IPS-15b (cell line): ENCODE data around the gene PPP1R13L.
A peak's percentile ranks its signal among the peaks of the same experiment; 100 is the strongest.
"Not testable (repeated sequence)": the region's sequence is repeated elsewhere in the genome, so short reads cannot be mapped to it uniquely, and the experiment has no call there.

Source experiments
- H3K27me3 ChIP-seq: one replicate; pipeline ENCODE4 v1.6.1; 2013; ENCODE audit warnings: low read length; ENCODE audit not compliant: control insufficient read depth, insufficient read depth
- H3K36me3 ChIP-seq: one replicate; pipeline ENCODE4 v1.6.1; 2013; ENCODE audit warnings: low read length; ENCODE audit not compliant: control insufficient read depth, insufficient read depth
- H3K4me1 ChIP-seq: one replicate; pipeline ENCODE4 v1.6.1; 2013; ENCODE audit warnings: mild to moderate bottlenecking, low read length; ENCODE audit not compliant: control insufficient read depth, insufficient read depth
- H3K4me3 ChIP-seq: one replicate; pipeline ENCODE4 v1.5.1; 2013; ENCODE audit warnings: low read depth, low read length
- H3K9ac ChIP-seq: one replicate; pipeline ENCODE4 v1.6.1; 2013; ENCODE audit warnings: low read depth, mild to moderate bottlenecking, low read length
- H3K9me3 ChIP-seq: one replicate; pipeline ENCODE4 v1.6.1; 2013; ENCODE audit warnings: mild to moderate bottlenecking, low read length; ENCODE audit not compliant: control insufficient read depth, insufficient read depth

Gene PPP1R13L

GRCh38 chr19:45347570-45348366 is 57.1 kb downstream of the PPP1R13L start:
- peaks cover 37% of the 10 kb centered on the region for H3K36me3 ChIP-seq
- no peaks in the 10 kb centered on the region for H3K4me1 ChIP-seq
- H3K9ac ChIP-seq = no peak overlapping the region
- H3K9me3 ChIP-seq = no peaks in the 10 kb centered on the region
- peaks cover 2% of the 10 kb centered on the region for H3K27me3 ChIP-seq
- no peak overlapping the region for H3K4me3 ChIP-seq

- H3K4me1 ChIP-seq = no peaks in the 10 kb centered on the region
- no peaks in the 10 kb centered on the region for H3K9me3 ChIP-seq
- H3K36me3 ChIP-seq = peaks cover 24% of the 10 kb centered on the region
- no peak overlapping the region for H3K9ac ChIP-seq
- H3K4me3 ChIP-seq = no peak overlapping the region
- peaks cover 11% of the 10 kb centered on the region for H3K27me3 ChIP-seq
These were observed 58.4 kb downstream of the PPP1R13L start for GRCh38 chr19:45346449-45346848.

GRCh38 chr19:45345506-45345860 is 59.4 kb downstream of the PPP1R13L start:
- peaks cover 14% of the 10 kb centered on the region for H3K36me3 ChIP-seq
- no peaks in the 10 kb centered on the region for H3K4me1 ChIP-seq
- peaks cover 17% of the 10 kb centered on the region for H3K27me3 ChIP-seq
- no peaks in the 10 kb centered on the region for H3K9me3 ChIP-seq
- H3K4me3 ChIP-seq = no peak overlapping the region
- no peak overlapping the region for H3K9ac ChIP-seq

DNA sequence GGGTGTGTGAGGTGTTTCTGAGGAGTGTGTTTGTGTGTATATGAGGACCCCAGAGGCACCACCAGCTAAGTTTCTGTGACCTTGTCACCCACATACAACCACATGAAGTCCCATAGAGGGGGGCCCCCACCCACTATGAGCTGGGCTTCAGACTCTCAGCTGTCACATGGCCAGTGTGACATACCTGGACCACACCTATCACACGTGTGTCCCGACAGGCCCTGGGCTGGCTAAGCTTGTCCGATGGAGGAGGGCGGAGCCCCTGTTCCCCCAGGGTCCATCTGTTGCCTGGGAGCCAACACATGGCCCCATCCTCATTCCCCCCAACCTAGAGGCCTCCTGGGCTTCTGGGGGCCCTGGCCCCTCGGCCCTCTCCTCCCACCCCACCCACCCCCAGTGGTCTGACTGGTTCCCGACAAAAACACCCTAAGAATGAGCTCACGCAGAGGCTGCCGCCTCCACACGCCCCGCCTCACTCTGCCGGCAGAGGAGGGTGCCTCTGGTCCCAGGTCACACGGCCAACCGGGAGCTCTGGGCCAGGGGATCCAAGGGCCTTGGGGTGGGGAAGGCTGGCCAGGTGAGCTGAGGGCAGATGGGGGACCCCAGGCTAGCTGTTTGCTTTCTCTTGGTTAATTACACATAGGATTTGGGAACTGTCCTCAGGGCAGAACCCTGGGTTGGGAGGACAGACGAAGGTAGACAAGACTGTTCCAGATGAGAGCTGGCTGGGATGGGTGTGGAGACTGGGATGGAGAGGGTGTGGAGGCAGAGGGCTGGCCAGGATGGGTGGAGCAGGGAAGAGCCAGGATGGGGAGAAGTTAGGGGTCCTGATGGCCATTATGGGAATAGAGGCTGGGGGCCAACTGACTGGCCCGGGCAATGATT is 60.0 kb downstream of the PPP1R13L start:
- Histone ChIP-seq H3K4me3 (no peak overlapping the region), H3K27me3 (peaks cover 17% of the 10 kb centered on the region), H3K9me3 (no peaks in the 10 kb centered on the region), H3K36me3 (peaks cover 9% of the 10 kb centered on the region), H3K9ac (no peak overlapping the region), H3K4me1 (no peaks in the 10 kb centered on the region)

DNA sequence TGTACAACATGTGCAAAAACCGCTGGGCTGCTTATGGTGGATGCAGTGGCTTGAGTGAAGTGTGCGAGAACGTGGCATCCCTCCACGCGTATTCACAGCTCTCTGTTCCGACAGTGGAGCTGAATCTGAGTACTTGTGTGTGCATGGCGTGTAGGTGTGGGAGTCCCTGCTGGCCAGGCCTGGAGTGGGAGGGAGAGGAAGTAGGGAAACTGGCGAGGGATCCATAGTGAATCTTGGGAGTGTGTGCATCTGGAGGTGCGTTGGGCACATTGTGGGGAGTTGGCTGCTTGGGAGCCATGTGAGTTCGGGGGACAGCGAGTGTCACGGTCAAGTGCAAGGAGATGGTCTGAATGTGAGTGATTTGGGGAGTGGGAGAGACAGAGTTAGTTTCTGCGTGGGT is 62.0 kb downstream of the PPP1R13L start:
- H3K9me3 ChIP-seq = no peaks in the 10 kb centered on the region
- peaks cover 17% of the 10 kb centered on the region for H3K27me3 ChIP-seq
- no peaks in the 10 kb centered on the region for H3K36me3 ChIP-seq
- H3K4me1 ChIP-seq = no peaks in the 10 kb centered on the region
- H3K9ac ChIP-seq = no peak overlapping the region
- H3K4me3 ChIP-seq = no peak overlapping the region

- H3K4me1 ChIP-seq = no peaks in the 10 kb centered on the region
- no peak overlapping the region for H3K9ac ChIP-seq
- H3K36me3 ChIP-seq = no peaks in the 10 kb centered on the region
- peaks cover 17% of the 10 kb centered on the region for H3K27me3 ChIP-seq
- H3K4me3 ChIP-seq = peak overlapping the region; percentile 61
- no peaks in the 10 kb centered on the region for H3K9me3 ChIP-seq
These were observed 63.9 kb downstream of the PPP1R13L start for GRCh38 chr19:45340899-45341453.

- Histone ChIP-seq H3K9ac (no peak within 1 kb of the TSS), H3K4me1 (no peaks in the 10 kb centered on the region), H3K36me3 (no peaks in the 10 kb centered on the region), H3K4me3 (peak within 1 kb of the TSS; percentile 61), H3K27me3 (peaks cover 17% of the 10 kb centered on the region), H3K9me3 (no peaks in the 10 kb centered on the region)
These were observed 64.5 kb downstream of the PPP1R13L start, which contains the start of gene KLC3 for GRCh38 chr19:45340232-45340898. KLC3 (plus strand) TSS chr19:45340750; CDS start chr19:45345542, 4,792 bp downstream.

GRCh38 chr19:45339629-45340028 is 65.2 kb downstream of the PPP1R13L start:
- no peak overlapping the region for H3K4me3 ChIP-seq
- no peaks in the 10 kb centered on the region for H3K4me1 ChIP-seq
- no peaks in the 10 kb centered on the region for H3K36me3 ChIP-seq
- peaks cover 17% of the 10 kb centered on the region for H3K27me3 ChIP-seq
- H3K9me3 ChIP-seq = no peaks in the 10 kb centered on the region
- no peak overlapping the region for H3K9ac ChIP-seq

DNA sequence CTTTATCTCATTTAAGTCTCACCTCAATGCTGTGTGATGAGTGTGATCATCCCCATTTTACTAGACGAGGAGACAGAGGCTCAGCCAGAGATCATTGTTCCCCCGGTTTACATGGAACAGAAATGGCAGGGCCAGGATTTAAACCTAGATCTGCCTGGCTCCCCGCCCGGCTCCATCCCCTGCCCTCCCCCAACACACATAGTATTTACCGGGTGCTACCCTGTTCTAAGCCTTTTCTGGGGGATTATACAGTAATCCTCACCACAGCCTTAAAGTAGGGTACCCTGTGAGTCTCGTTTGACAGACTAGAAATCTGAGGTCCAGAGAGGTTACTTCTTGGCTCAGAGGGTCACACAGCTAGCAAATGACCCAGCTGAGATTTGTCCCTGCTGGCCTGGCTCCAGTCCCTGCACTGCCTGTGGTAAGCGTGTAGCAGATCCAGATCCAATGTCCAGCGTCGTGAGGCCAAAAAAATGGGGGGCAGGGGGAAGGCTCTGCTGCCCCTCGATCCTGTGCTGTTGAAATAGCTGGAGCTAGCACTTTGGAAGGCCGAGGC is 68.1 kb downstream of the PPP1R13L start:
- H3K36me3 ChIP-seq = no peaks in the 10 kb centered on the region

DNA sequence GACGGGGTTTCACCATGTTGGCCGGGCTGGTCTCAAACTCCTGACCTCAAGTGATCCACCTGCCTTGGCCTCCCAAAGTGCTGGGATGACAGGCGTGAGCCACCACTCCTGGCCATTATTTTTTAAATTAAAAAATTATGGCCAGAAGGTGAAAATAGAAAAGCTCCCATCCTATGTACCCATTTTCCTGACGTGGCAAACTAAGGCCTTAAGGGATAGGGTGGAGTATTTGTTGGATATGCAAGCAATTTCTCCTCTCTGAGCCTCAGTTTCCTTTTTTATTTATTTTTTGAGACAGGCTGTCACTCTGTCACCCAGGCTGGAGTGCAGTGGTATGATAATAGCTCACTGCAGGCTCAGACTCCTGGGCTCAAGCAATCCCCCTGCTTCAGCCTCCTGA is 70.0 kb downstream of the PPP1R13L start:
- not testable (repeated sequence) for H3K9me3 ChIP-seq, H3K36me3 ChIP-seq, H3K4me1 ChIP-seq, H3K4me3 ChIP-seq, H3K9ac ChIP-seq, H3K27me3 ChIP-seq

More for the DNA sequence above, 68.1 kb downstream of the PPP1R13L start:
- Histone ChIP-seq H3K27me3 (peaks cover 9% of the 10 kb centered on the region), H3K4me3 (no peak overlapping the region), H3K4me1 (no peaks in the 10 kb centered on the region), H3K9me3 (no peaks in the 10 kb centered on the region), H3K9ac (no peak overlapping the region)

- Histone ChIP-seq H3K27me3 (no peaks in the 10 kb centered on the region), H3K4me3 (no peak overlapping the region), H3K9ac (no peak overlapping the region), H3K4me1 (no peaks in the 10 kb centered on the region), H3K9me3 (no peaks in the 10 kb centered on the region), H3K36me3 (no peaks in the 10 kb centered on the region)
These were observed 71.1 kb downstream of the PPP1R13L start for GRCh38 chr19:45333609-45334303.
